HG02870 (cell line): ENCODE measurements around the gene KRTAP17-1.
"Not testable (repeated sequence)": the region's sequence is repeated elsewhere in the genome, so short reads cannot be mapped to it uniquely, and the experiment has no call there.

ENCODE experiments used
- ATAC-seq: cut with Tn5 transposase; IDR thresholded peaks from one replicate; pipeline ENCODE4 v1.9.1; 2021; ENCODE audit warnings: mild to moderate bottlenecking, moderate library complexity; ENCODE audit not compliant: unreplicated experiment

Gene KRTAP17-1

DNA sequence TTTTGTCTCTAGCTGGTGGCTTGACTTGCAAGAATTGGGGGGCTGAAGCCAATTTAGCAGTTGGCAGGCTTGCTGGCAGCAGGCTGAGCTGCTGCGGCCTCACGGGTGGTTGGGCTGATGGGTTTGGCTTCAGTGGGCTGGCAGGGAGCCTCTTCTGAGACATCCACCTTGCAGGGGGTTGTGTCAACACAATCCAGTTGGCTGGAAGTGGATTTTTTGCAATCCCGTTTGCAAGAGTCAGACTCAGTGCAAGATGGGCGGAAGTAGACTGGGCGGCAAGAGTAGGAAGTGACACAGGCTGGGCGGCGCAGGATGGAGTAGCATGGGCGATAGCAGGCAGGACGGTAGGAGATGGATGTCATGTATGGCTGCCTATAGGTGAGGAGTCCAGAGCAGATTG lies 7.9 kb downstream of the KRTAP17-1 start:
- ATAC-seq, result no peak

DNA sequence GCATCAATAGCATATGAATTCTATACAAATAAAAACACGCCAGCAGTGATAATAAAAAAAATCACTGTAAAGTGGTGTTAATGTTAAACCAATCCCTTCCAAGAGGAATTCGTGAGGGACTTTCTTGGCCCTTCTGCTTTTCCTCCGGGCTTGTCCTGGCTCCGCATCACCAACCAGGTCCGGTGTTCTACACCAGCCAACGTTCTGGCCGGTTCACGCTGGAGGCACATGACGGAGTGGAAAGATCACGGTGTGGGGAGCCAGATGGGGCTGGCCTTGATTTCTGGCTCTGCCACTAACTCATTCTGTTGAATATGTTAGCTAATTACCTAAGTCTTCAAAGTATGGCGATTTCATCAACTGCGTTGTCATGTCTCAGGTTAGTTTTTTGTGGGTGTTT lies 11.4 kb downstream of the KRTAP17-1 start:
- ATAC-seq, result no peak

DNA sequence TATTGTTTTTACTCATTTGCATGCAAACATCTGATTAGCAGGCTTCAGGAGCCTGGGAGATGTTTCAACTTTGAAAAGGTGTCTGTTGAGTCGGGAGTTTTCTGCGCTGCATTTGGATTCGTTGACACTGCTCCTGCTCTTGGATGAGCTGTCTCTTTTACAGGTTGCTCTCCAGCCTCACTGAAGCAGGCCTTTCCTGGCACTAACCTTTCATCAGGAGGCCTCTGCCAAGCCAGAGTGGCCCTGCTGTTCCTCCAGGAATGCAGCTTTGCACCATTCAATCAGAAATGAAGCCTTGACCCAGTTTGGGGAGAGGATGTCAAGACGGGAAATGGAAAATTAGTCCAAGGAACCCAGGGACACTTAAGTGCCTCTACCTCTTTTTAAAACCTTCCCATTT lies 12.5 kb downstream of the KRTAP17-1 start:
- no peak for ATAC-seq

DNA sequence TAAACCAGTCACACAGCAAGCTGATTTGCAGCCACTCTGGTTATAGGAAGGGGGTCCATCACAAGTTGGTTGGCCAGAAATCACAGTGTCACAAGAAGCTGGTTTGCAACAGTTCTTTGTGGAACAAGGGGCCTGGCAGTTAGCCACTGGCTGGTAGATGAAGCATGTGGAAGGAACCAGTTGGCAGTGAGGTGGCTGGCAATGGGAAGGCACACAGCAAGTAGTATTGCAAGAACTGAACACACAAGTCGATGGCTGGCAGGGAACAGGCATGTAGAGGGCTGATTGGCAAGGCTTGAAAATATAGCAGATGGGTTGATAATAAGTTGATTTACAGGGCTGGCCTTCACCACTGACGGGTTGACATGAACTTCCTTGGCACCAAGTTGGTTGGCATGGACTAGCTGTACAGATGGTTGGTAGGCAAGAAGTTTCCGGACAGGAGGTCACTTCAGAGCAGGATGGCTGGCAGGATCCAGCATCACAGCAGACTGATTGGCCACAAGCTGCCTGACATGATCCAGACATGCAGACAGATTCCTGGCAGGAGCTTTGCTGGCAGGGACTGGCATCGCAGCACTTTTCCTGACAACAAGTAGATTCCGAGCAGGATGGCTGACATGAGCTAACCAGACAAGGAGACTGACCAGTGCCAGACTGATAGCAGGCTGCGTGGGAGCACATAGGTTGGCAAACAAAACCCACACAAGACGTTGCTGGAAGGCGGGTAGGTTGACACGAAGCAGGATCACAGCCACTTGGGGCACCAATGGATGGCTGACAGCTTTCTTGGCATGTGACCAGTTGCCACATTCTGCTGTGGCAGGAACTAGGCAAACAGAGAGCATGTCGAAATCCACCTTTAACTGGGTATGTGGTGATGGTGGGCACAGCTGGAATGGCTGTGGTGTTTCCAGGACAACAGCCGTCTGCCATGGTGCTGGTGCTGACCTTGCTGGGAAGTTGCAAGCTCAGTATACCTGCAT lies 13.3 kb downstream of the KRTAP17-1 start, which contains the start of gene KRTAP29-1:
KRTAP29-1 (minus strand) TSS at position 936 of the 986 bp plus-strand sequence; CDS start at position 936, 0 bp downstream.
- ATAC-seq, result no peak

DNA sequence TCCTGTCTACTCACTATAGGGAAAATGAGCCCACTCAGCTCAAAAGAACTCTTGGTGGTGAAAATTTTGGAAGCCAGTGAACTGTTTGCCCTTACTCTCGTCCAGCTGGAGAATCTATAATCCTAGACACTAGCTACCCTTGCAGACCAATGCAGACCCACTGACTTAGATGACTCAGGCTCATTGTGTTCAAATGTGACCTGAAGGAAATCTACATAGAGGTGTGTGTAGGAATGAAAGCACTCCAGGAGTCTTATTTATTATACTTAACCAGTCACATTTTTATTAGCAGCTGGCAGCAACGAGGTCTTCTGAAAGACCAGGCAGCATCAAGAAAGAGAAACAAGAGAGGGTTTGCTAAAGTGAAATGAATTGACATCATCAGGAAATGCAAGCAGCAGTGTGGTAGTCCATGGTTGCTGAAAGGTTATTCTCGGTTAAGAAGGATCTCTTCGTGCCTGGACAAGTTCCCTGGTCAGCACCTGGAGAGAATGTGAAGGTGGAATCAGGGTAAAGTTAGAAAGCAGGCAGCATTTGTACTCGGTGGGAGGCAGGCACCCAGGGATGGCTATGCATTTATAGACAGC lies 14.2 kb downstream of the KRTAP17-1 start:
- ATAC-seq, result no peak

DNA sequence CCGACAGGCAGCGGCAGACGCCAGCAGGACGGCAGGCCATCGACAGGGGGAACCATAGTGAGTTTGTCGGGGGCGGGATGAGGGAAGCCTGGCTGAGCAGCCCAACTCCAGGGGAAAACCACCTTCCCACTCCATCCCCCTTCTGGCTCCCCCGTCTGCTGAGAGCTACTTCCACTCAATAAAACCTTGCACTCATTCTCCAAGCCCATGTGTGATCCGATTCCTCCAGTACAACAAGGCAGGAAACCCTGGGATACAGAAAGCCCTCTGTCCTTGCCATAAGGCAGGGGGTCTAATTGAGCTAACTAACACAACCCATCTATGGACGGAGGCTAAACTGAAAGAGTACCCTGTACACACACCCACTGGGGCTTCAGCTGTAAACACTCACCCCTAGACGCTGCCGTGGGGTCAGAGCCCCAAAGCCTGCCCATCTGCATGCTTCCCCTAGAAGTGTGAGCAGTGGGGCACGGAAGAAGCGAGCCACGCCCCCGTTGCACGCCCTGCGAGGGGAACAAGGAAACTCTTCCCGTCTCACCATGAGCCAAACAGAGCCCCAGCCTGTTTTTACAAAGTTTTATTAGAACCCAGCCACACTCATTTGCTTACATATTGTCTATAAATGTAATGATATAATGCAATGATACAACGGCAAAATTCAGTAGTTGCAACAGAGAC lies 16.9 kb downstream of the KRTAP17-1 start:
- ATAC-seq, result no peak

DNA sequence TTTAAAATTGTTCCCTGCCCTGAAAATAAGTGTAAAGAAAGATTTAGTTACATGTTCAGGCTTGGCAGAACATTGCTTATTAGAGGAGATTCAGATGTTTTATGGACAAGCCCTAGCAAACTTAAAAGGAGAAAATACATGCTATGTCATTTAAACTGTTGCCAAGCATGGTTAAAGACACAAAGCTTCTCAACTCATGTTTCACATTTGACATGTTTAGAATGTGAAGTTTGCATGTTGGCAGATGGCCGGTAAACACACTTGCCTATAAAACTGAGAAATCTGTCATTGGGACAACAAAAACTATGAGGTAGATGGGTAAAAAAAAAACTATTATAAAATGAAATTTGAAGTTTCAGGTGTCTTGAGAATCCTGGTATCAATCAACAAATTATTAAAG lies 18.7 kb downstream of the KRTAP17-1 start:
- no peak for ATAC-seq

DNA sequence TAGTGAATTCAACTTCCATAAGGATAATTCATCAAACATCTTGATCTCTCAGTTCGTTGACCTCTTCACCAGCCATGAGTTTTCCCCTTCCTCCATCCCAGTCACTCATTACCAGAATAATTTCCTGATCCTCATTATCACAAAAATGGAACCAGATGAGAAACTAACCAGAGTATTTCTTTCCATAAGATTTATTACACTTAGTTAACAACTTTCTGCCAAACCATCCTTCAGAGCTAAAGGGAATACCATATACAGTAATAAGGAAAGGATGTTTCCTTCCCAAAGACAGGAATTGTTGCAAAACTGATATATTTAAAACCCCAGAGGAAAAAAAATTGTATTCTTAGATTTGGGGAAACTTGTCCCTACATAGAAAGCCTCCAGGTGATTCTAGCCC lies 21.5 kb downstream of the KRTAP17-1 start:
- ATAC-seq, result no peak

DNA sequence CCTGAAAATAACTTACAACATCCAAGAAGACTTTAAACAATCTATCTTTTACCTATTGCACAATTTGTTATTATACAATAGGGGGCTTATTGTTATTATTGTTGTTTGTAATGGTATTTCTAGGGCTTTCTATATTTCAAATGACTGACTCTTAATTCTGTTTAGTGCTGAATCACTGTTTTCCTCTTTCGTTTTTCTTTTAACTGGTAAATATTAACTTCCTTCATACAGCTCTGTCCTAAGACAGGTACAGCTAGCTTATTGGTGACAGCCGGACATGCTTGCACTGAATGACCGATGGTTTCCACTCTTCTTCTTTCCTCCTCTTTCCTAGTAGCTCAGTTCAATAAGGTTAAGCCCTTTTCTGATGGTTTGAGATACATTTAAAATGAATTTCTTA lies 28.5 kb downstream of the KRTAP17-1 start:
- no peak for ATAC-seq

DNA sequence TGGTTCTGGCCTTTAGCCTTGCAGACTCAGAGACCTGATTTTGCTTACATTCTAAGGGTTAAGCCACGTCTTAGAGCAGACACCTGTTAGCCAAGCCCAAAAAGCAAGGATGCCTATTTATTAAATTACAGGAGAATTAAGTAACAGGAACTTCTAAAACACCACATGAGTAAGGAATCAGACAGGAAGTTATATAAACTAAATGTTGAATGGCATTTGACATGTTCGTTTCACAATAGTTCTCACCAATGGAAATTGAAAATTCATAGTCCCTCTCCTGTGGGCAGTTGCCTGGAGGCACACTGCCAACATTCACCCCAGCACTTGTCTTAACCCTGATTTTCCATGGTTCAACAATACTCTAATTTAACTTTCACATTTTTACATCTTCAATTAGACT lies 31.0 kb downstream of the KRTAP17-1 start:
- no peak for ATAC-seq

DNA sequence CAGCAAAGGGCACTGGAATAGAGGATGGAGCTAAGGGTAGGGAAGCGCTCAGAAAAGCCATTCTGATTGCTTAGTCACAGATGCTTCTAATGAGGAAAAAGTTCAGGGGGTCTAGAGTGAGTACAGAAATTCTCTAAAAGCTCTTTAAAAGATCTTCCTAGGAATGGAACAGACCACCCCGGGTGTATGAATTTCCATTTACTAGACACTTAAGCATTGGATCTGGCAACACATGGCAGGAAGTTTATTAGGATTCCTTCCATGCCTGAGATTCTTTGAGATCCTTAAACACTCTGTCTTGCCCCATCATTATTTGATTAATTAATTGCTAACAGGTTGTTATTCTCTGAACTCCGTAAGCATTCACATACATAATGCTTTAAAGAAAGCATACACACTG lies 31.5 kb downstream of the KRTAP17-1 start:
- ATAC-seq, result no peak

DNA sequence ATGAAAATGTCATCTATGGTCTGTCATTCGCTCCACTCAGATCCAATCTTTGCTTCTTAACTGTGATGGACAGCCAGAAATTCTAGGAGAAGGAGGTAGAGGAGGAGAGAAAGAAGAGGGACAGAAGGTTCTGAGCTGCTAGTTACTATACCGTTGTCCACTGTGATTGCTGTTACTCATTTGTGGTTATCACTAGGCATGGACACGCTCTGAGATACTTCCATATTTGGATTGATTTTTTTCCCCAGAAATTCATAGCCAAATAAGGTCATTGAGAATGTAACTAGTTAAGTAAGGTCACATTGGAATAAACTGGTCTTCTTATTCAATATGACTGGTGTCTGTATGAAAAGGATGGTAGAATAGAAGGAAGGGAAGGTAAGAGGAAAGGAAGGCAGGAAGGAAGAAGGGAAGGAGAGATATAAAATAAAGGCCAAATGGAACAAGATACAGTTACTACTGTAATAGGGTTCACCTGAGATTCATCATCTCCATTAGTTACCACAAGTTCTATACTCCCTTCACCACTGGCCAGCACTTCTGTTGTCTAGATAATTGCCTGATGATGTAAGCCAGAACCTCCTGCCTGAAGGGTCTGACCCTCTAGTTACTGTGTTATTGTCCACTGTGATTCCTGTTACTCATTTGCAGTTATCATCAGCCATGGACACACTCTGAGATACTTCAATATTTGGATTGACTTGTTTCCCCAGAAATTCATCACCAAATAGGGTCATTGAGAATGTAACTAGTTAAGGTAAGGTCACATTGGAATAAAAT lies 37.1 kb downstream of the KRTAP17-1 start:
- ATAC-seq, result no peak

DNA sequence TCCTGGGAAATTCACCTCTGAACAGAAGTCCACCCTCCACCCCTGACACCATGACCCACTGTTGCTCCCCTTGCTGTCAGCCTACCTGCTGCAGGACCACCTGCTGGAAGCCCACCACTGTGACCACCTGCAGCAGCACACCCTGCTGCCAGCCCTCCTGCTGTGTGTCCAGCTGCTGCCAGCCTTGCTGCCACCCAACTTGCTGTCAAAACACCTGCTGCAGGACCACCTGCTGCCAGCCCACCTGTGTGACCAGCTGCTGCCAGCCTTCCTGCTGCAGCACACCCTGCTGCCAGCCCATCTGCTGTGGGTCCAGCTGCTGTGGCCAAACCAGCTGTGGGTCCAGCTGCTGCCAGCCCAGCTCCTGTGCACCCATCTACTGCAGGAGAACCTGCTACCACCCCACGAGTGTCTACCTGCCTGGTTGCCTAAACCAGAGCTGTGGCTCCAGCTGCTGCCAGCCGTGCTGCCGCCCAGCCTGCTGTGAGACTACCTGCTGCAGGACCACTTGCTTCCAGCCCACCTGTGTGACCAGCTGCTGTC lies 39.8 kb downstream of the KRTAP17-1 start, which contains the start of gene KRTAP9-7:
KRTAP9-7 (plus strand) TSS at position 51 of the 543 bp plus-strand sequence; CDS start at position 51, 0 bp downstream.
- ATAC-seq, result not testable (repeated sequence)

DNA sequence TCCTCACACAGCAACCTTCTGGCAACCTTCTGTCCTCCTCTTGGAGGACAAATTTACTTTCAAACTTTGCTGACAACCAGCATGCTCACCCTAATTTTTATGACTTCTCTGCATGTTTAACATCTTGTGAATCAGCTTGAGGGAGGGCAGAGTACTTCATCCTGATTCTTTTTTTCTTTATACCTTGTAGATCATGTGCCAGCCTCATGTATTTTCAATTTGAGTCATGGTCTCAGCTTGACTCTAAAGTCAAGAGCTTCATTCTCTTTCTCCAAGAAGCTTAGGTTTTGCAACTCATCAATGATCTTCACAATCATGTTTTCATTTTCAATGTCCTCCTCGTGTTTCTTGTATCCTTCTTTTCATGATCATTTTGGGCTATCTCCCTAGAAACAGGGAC lies 43.7 kb downstream of the KRTAP17-1 start:
- no peak for ATAC-seq

DNA sequence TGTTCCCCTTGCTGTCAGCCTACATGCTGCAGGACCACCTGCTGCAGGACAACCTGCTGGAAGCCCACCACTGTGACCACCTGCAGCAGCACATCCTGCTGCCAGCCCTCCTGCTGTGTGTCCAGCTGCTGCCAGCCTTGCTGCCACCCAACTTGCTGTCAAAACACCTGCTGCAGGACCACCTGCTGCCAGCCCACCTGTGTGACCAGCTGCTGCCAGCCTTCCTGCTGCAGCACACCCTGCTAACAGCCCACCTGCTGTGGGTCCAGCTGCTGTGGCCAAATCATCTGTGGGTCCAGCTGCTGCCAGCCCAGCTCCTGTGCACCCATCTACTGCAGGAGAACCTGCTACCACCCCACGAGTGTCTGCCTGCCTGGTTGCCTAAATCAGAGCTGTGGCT lies 44.2 kb downstream of the KRTAP17-1 start:
- not testable (repeated sequence) for ATAC-seq

DNA sequence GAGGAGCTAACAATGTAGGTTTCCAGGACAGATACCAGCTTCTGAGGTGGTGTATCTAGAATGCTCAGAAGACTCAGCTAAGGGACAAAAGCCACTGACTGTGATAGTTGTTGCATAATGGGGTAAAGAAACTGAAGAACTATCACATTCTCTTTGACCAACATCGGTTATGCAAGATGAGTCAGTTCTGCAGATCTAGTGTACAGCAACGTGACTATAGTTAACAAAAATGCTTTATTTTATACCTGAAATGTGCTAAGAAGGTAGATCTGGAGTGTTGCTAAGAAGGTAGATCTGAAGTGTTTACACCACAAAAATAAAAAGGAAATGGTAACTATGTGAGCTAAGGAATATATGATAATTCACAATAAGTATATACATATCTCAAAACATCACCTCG lies 47.8 kb downstream of the KRTAP17-1 start:
- no peak for ATAC-seq

DNA sequence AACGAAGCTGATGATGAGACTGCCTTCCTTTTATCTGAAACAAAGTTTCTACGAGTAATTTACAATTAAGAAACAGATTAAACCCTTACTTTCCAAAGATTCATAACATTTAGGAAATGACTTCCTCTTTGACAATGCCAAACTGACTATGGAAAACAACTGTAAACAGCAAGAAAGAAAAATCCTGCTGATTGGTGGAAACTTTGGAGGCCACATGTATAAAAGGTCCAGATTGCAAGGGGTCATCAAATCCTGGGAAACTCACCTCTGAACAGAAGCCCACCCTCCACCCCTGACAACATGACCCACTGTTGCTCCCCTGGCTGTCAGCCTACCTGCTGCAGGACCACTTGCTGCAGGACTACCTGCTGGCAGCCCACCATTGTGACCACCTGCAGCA lies 50.4 kb downstream of the KRTAP17-1 start, which contains the start of gene KRTAP9-6:
KRTAP9-6 (plus strand) TSS at position 301 of the 400 bp plus-strand sequence; CDS start at position 301, 0 bp downstream.
- ATAC-seq, result no peak
